MM.1S (cell line): ENCODE data around the gene ARSD.

Source experiments
- DNase-seq: peaks from one replicate; pipeline ENCODE4 v3.0.0-alpha.2; 2015
- H2AFZ ChIP-seq: fragments of 300-600 bp; sonication (generic); 2 replicates; pipeline ENCODE4 v1.6.0; 2016; ENCODE audit warnings: antibody characterized with exemption, low read length
- H3F3A ChIP-seq: fragments of 300-600 bp; sonication (generic); 2 replicates; pipeline ENCODE4 v1.6.1; 2016; ENCODE audit warnings: mild to moderate bottlenecking, antibody characterized with exemption, low read length, moderate library complexity, mixed read lengths; ENCODE audit not compliant: insufficient read depth
- H3K27ac ChIP-seq: fragments of 300-600 bp; sonication (generic); 2 replicates; pipeline ENCODE4 v1.5.1; 2016; ENCODE audit warnings: mild to moderate bottlenecking, low read length
- H3K27me3 ChIP-seq: fragments of 300-600 bp; sonication (generic); replicated peaks from 2 replicates; pipeline ENCODE4 v1.6.0; 2016; ENCODE audit warnings: low read length; ENCODE audit not compliant: insufficient read depth
- H3K36me3 ChIP-seq: fragments of 300-600 bp; sonication (generic); replicated peaks from 2 replicates; pipeline ENCODE4 v1.6.1; 2016; ENCODE audit warnings: mild to moderate bottlenecking, low read length, mixed read lengths; ENCODE audit not compliant: insufficient read depth
- H3K4me1 ChIP-seq: fragments of 300-600 bp; sonication (generic); 2 replicates; pipeline ENCODE4 v1.6.1; 2016; ENCODE audit warnings: low read length, mixed read lengths
- H3K4me2 ChIP-seq: fragments of 300-600 bp; sonication (generic); 2 replicates; pipeline ENCODE4 v1.6.0; 2016; ENCODE audit warnings: low read depth, low read length
- H3K4me3 ChIP-seq: fragments of 300-600 bp; sonication (generic); 2 replicates; pipeline ENCODE4 v1.5.1; 2016; ENCODE audit warnings: low read length, mixed read lengths
- H3K79me2 ChIP-seq: fragments of 300-600 bp; sonication (generic); 2 replicates; pipeline ENCODE4 v1.6.1; 2016; ENCODE audit warnings: mixed run types, low read length, mixed read lengths
- H3K9ac ChIP-seq: fragments of 300-600 bp; sonication (generic); 2 replicates; pipeline ENCODE4 v1.6.1; 2016; ENCODE audit warnings: low read length, mixed read lengths
- H3K9me2 ChIP-seq: fragments of 300-600 bp; sonication (generic); replicated peaks from 2 replicates; pipeline ENCODE4 v1.6.1; 2016; ENCODE audit warnings: mild to moderate bottlenecking, low read length, mixed read lengths; ENCODE audit not compliant: insufficient read depth
- H3K9me3 ChIP-seq: fragments of 300-600 bp; sonication (generic); replicated peaks from 2 replicates; pipeline ENCODE4 v1.6.1; 2016; ENCODE audit warnings: mild to moderate bottlenecking, low read length, mixed read lengths; ENCODE audit not compliant: insufficient read depth
- H4K20me1 ChIP-seq: fragments of 300-600 bp; sonication (generic); 2 replicates; pipeline ENCODE4 v1.6.1; 2016; ENCODE audit warnings: mild to moderate bottlenecking, low read length, moderate library complexity, mixed read lengths; ENCODE audit not compliant: insufficient read depth
- CTCF ChIP-seq: fragments of 300-600 bp; sonication (generic); IDR thresholded peaks from 2 replicates; pipeline ENCODE4 v1.5.1; 2016; ENCODE audit warnings: antibody characterized with exemption, low read length, mixed read lengths
- EZH2 ChIP-seq: fragments of 300-600 bp; sonication (generic); optimal IDR thresholded peaks from 2 replicates; pipeline ENCODE3; 2017; ENCODE audit warnings: low read depth, mild to moderate bottlenecking, antibody characterized with exemption, low read length, mixed read lengths
- EZH2phosphoT487 ChIP-seq: fragments of 300-600 bp; sonication (generic); IDR thresholded peaks from 2 replicates; pipeline ENCODE4 v1.6.1; 2018; ENCODE audit warnings: antibody characterized with exemption, low read length

The ARSD gene

DNA sequence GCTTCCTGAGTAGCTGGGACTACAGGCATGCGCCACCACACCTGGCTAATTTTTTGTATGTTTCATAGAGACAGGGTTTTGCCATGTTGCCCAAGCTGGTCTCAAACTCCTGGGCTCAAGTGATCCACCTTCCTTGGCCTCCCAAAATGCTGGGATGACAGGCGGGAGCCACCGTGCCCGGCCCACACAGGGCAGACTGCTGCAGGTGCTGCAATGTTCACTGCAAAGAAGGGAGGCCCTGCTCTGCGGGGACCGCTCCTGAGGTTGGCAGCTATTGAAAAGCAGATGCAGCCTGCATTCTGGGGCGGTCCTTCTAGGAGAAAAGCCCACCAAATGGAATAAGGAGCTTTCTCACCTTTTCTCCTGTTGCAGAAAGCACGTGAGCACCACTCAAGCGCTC lies 5.0 kb downstream of the ARSD start:
- Histone ChIP-seq H3K27ac (no peak overlapping the region), H3K4me1 (no peaks in the 10 kb centered on the region), H3K27me3 (no peaks in the 10 kb centered on the region), H2AFZ (no peak overlapping the region), H3K9me3 (no peaks in the 10 kb centered on the region), H3K9ac (no peak overlapping the region), H3K4me2 (no peak overlapping the region), H3K9me2 (no peaks in the 10 kb centered on the region), H3K36me3 (no peaks in the 10 kb centered on the region), H3F3A (no peaks in the 10 kb centered on the region), H3K79me2 (no peaks in the 10 kb centered on the region), H3K4me3 (no peak overlapping the region), H4K20me1 (no peaks in the 10 kb centered on the region)
- DNase-seq, result no peak
- TF ChIP-seq EZH2phosphoT487 (no peak), EZH2 (no peak), CTCF (no peak)

- no peak for TF ChIP-seq EZH2phosphoT487
- TF ChIP-seq CTCF, result no peak
- TF ChIP-seq EZH2, result no peak
- Histone ChIP-seq H3F3A (no peaks in the 10 kb centered on the region), H3K79me2 (no peaks in the 10 kb centered on the region), H3K4me3 (no peak overlapping the region), H3K9me3 (no peaks in the 10 kb centered on the region), H4K20me1 (no peaks in the 10 kb centered on the region), H3K27me3 (no peaks in the 10 kb centered on the region), H3K4me1 (no peaks in the 10 kb centered on the region), H2AFZ (no peak overlapping the region), H3K36me3 (no peaks in the 10 kb centered on the region), H3K4me2 (no peak overlapping the region), H3K9ac (no peak overlapping the region), H3K9me2 (no peaks in the 10 kb centered on the region), H3K27ac (no peak overlapping the region)
- DNase-seq, result no peak
These were observed 7.4 kb downstream of the ARSD start for GRCh38 chrX:2921750-2922149.

- no peak overlapping the region for H3K4me2 ChIP-seq
- no peaks in the 10 kb centered on the region for H3K36me3 ChIP-seq
- DNase-seq, result no peak
- H3K4me3 ChIP-seq, result no peak overlapping the region
- H3K9me2 ChIP-seq, result no peaks in the 10 kb centered on the region
- no peaks in the 10 kb centered on the region for H3K4me1 ChIP-seq
- no peaks in the 10 kb centered on the region for H3K9me3 ChIP-seq
- no peaks in the 10 kb centered on the region for H3K27me3 ChIP-seq
- no peaks in the 10 kb centered on the region for H3F3A ChIP-seq
- H3K9ac ChIP-seq, result no peak overlapping the region
- H4K20me1 ChIP-seq, result no peaks in the 10 kb centered on the region
- TF ChIP-seq EZH2, result no peak
- no peak for TF ChIP-seq CTCF
- no peak for TF ChIP-seq EZH2phosphoT487
- no peak overlapping the region for H3K27ac ChIP-seq
- no peaks in the 10 kb centered on the region for H3K79me2 ChIP-seq
- H2AFZ ChIP-seq, result no peak overlapping the region
These were observed 7.9 kb downstream of the ARSD start for GRCh38 chrX:2921193-2921592.

- H3K4me1 ChIP-seq, result no peaks in the 10 kb centered on the region
- no peak overlapping the region for H3K4me2 ChIP-seq
- no peaks in the 10 kb centered on the region for H3F3A ChIP-seq
- H3K4me3 ChIP-seq, result no peak overlapping the region
- H3K9me3 ChIP-seq, result no peaks in the 10 kb centered on the region
- no peak overlapping the region for H2AFZ ChIP-seq
- H4K20me1 ChIP-seq, result no peaks in the 10 kb centered on the region
- H3K79me2 ChIP-seq, result no peaks in the 10 kb centered on the region
- H3K9me2 ChIP-seq, result no peaks in the 10 kb centered on the region
- no peak overlapping the region for H3K27ac ChIP-seq
- H3K36me3 ChIP-seq, result no peaks in the 10 kb centered on the region
- no peak for TF ChIP-seq CTCF
- TF ChIP-seq EZH2phosphoT487, result no peak
- DNase-seq, result no peak
- H3K27me3 ChIP-seq, result no peaks in the 10 kb centered on the region
- H3K9ac ChIP-seq, result no peak overlapping the region
These were observed 11.4 kb downstream of the ARSD start for GRCh38 chrX:2917767-2918166.
